GM12878 (cell line): ENCODE measurements around the gene REXO2. TPM values are rescaled to one million over a fixed set of nuclear protein-coding genes. Genes with fewer than 3 reads are reported as not detected.

Experiments
- BCL11A ChIP-seq: IDR thresholded peaks from 2 replicates; pipeline ENCODE4 v1.6.1; 2011; ENCODE audit warnings: low read depth, low read length
- BMI1 ChIP-seq: fragments of 450-650 bp; IDR thresholded peaks from 2 replicates; pipeline ENCODE4 v1.6.1; 2016; ENCODE audit warnings: mild to moderate bottlenecking, moderate library complexity, borderline replicate concordance
- CBFB ChIP-seq: IDR thresholded peaks from 2 replicates; pipeline ENCODE4 v1.6.1; 2016; ENCODE audit warnings: antibody characterized with exemption, low read depth
- CHD4 ChIP-seq: fragments of 200-600 bp; sonication (generic); IDR thresholded peaks from 2 replicates; pipeline ENCODE4 v1.6.1; 2016; ENCODE audit warnings: mild to moderate bottlenecking
- CREB1 ChIP-seq: IDR thresholded peaks from 2 replicates; pipeline ENCODE4 v1.6.1; 2012; ENCODE audit warnings: low read depth, mild to moderate bottlenecking, inconsistent platforms
- HDAC2 ChIP-seq: fragments of 200-600 bp; sonication (generic); IDR thresholded peaks from 2 replicates; pipeline ENCODE4 v1.6.1; 2017
- IKZF2 ChIP-seq, 2 experiments: fragments of 450-650 bp; IDR thresholded peaks; 2 replicates each; pipeline ENCODE4 v1.6.1; 2017; ENCODE audit warnings: mild to moderate bottlenecking in 2 of 2, moderate library complexity in 2 of 2
- KAT2A ChIP-seq: conservative IDR thresholded peaks from 2 replicates; pipeline ENCODE4 v1.6.1; 2011; ENCODE audit warnings: low read depth, low read length; ENCODE audit not compliant: control insufficient read depth
- MTA3 ChIP-seq: IDR thresholded peaks from 2 replicates; pipeline ENCODE4 v1.6.1; 2012; ENCODE audit warnings: low read length, inconsistent platforms, borderline replicate concordance
- NR2F1 ChIP-seq: fragments of 450-650 bp; conservative IDR thresholded peaks from 2 replicates; pipeline ENCODE4 v1.6.1; 2017; ENCODE audit warnings: mild to moderate bottlenecking
- NRF1 ChIP-seq: conservative IDR thresholded peaks from 2 replicates; pipeline ENCODE4 v1.6.1; 2011; ENCODE audit warnings: mild to moderate bottlenecking, low read depth, low read length, improper control_type of control experiment
- PML ChIP-seq: IDR thresholded peaks from 2 replicates; pipeline ENCODE4 v1.6.1; 2012; ENCODE audit warnings: low read length, inconsistent platforms
- POLR2AphosphoS5 ChIP-seq: IDR thresholded peaks from 2 replicates; pipeline ENCODE4 v1.6.1; 2011; ENCODE audit warnings: mild to moderate bottlenecking, low read length, inconsistent platforms
- RAD51 ChIP-seq: fragments of 450-650 bp; IDR thresholded peaks from 2 replicates; pipeline ENCODE4 v1.6.1; 2016; ENCODE audit warnings: moderate library complexity, mild to moderate bottlenecking, inconsistent platforms
- RELB ChIP-seq: fragments of 450-650 bp; IDR thresholded peaks from 2 replicates; pipeline ENCODE4 v1.6.1; 2017; ENCODE audit warnings: low read depth, mild to moderate bottlenecking, moderate library complexity
- REST ChIP-seq: IDR thresholded peaks from 2 replicates; pipeline ENCODE4 v1.6.1; 2012; ENCODE audit warnings: mild to moderate bottlenecking, low read depth, low read length
- SIN3A ChIP-seq: IDR thresholded peaks from 2 replicates; pipeline ENCODE4 v1.6.1; 2012; ENCODE audit warnings: low read depth, low read length, improper control_type of control experiment
- STAT1 ChIP-seq: fragments of 450-650 bp; conservative IDR thresholded peaks from 2 replicates; pipeline ENCODE4 v1.6.1; 2014; ENCODE audit warnings: antibody characterized with exemption, mild to moderate bottlenecking
- TBL1XR1 ChIP-seq: IDR thresholded peaks from 2 replicates; pipeline ENCODE4 v1.6.1; 2012; ENCODE audit warnings: low read depth, low read length, improper control_type of control experiment
- TCF7 ChIP-seq: IDR thresholded peaks from 2 replicates; pipeline ENCODE4 v1.6.1; 2014; ENCODE audit warnings: antibody characterized with exemption, borderline replicate concordance
- YBX1 ChIP-seq: fragments of 450-650 bp; IDR thresholded peaks from 2 replicates; pipeline ENCODE4 v1.6.1; 2016; ENCODE audit warnings: antibody characterized with exemption
- ZBTB33 ChIP-seq: fragments of 450-650 bp; IDR thresholded peaks from 2 replicates; pipeline ENCODE4 v1.6.1; 2017; ENCODE audit warnings: mild to moderate bottlenecking
- ZNF24 ChIP-seq: fragments of 450-650 bp; IDR thresholded peaks from 2 replicates; pipeline ENCODE4 v1.6.1; 2017; ENCODE audit warnings: antibody characterized with exemption, mild to moderate bottlenecking
- ZZZ3 ChIP-seq: IDR thresholded peaks from 2 replicates; pipeline ENCODE4 v1.6.1; 2011; ENCODE audit warnings: low read depth; ENCODE audit not compliant: control insufficient read depth, insufficient read length
- polyA plus RNA-seq, 11 experiments: library from polyadenylated mRNA; depleted of rRNA in 4 of 11; unstranded in 6 of 11; stranded (reverse) in 5 of 11; fragments of >200 nt; fragmentation: Nextera tagmentation in 4 of 11; fragmentation: Illumina TruSeq in 1 of 11; extraction: Ambion mirVana in 4 of 11; extraction: Trizol in 1 of 11; gene quantifications; 1 replicate in 1 of 11; 2 replicates in 10 of 11; pipeline versions ENCODE4 v1.2.1 to v1.2.3, GENCODE V29; 2011 to 2016; ENCODE audit warnings: inconsistent platforms in 2 of 11, missing spikeins in 2 of 11, low read depth in 1 of 11
- total RNA-seq, 4 experiments: library from RNA; depleted of rRNA in 3 of 4; stranded (reverse); fragments of >200 nt in 3 of 4; fragmentation: Illumina TruSeq in 1 of 4; extraction: Trizol in 1 of 4; gene quantifications; 2 replicates each; pipeline versions ENCODE4 v1.2.1 to v1.2.3, GENCODE V29; 2013 to 2021

The REXO2 gene
- total and polyA plus RNA-seq, 10 of the 15 experiments (the other 5 are each of a cell fraction or from before 2014, with no cell fraction given), result 3.3 to 12.5 (median 5.3) TPM

DNA sequence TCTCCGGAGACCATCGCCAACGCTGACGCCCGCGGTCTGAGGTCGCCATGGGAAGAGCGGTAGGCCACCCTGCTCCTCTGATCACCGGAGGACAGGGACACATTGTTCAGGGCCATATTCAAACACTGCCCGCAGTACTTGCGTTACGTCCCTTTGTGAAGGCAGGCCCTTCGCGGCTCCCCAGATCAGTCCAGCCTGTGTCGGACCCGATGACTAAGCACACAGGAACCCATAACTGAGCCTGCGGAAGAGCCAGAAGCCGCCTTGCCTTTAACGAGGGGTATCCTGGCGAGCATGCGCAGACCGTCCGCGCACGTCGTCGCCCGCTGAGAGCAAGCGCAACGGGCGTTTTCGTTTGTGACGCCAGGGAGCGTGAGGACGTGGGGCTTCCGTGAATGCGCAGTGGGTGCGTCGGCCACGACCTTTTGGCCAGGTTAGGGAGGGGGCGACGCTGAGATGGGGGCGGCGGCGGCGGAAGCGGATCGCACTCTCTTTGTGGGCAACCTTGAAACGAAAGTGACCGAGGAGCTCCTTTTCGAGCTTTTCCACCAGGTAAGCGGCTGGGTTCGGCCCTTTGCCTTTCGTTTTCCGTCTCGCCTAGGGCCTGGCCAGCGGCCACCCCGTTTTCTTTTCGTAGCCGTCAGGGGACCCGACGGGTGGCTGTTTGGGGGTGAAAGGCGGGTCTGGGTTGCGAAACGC lies 38.9 kb upstream of the REXO2 start, which contains the start of the genes C11orf71 and RBM7 (continued):
- peak in 1 of 2 experiments; percentile 31; a peak in 1 of 4 replicates for TF ChIP-seq IKZF2 (IDR thresholded peaks at IDR 0.05)
- TF ChIP-seq STAT1, result no peak; the same call in none of the 2 replicates
- TF ChIP-seq RAD51, result no peak
- TF ChIP-seq ZNF24, result no peak
- TF ChIP-seq RELB, result no peak; the same call in 1 of the 2 replicates
- no peak for TF ChIP-seq ZZZ3
- no peak for TF ChIP-seq REST
- peak; percentile 96 for TF ChIP-seq NRF1
- peak; percentile 97 for TF ChIP-seq POLR2AphosphoS5
- no peak; the same call in 1 of the 2 replicates for TF ChIP-seq SIN3A
- TF ChIP-seq HDAC2, result no peak
- peak; percentile 93 for TF ChIP-seq CREB1
- peak; percentile 74; the same call in 1 of the 2 replicates for TF ChIP-seq CBFB
- no peak for TF ChIP-seq KAT2A
- TF ChIP-seq ZBTB33, result no peak
- TF ChIP-seq TBL1XR1, result no peak; the same call in 1 of the 2 replicates
- TF ChIP-seq NR2F1, result peak; percentile 99
- no peak for TF ChIP-seq BCL11A
- TF ChIP-seq TCF7, result no peak
- TF ChIP-seq YBX1, result no peak
- no peak for TF ChIP-seq CHD4
- TF ChIP-seq BMI1, result no peak
- TF ChIP-seq MTA3, result no peak
- peak; percentile 96 for TF ChIP-seq PML
